ENCODE measurements around the gene NFKB2.

- TF ChIP-seq CTCF (IDR thresholded peaks at IDR 0.05) (no peak), POLR2AphosphoS5 (IDR thresholded peaks at IDR 0.05; ENCODE audit: insufficient read depth in 1 of 2, low read depth in 1 of 2) (no peak)
These were observed 26.4 kb downstream of the NFKB2 start for GRCh38 chr10:102421757-102422512.

Measured in vagina (tissue), 2 donors.